ENCODE results near the gene FLVCR1. TPM values are rescaled to one million over a fixed set of nuclear protein-coding genes. Genes with fewer than 3 reads are reported as not detected.

The FLVCR1 gene
- total RNA-seq, 4 donors from 2014 or later = 19.8 to 83.4 (median 41.5) TPM

GRCh38 chr1:212864201-212864600 is 6.1 kb downstream of the FLVCR1 start:
- Histone ChIP-seq H3K27me3 (no peaks in the 10 kb centered on the region), H3K9me3 (no peaks in the 10 kb centered on the region), H3K4me1 (peaks cover 0 to 14% (median 0%) of the 10 kb centered on the region in 4 donors), H3K27ac (no peak overlapping the region), H3K4me3 (no peak overlapping the region), H3K36me3 (peaks cover 0 to 21% (median 0%) of the 10 kb centered on the region in 3 donors)
- DNase-seq = no peak
- TF ChIP-seq CTCF (IDR thresholded peaks at IDR 0.05) (no peak), POLR2A (IDR thresholded peaks at IDR 0.05) (no peak)

- H3K9me3 ChIP-seq = no peaks in the 10 kb centered on the region
- no peak for TF ChIP-seq POLR2A (IDR thresholded peaks at IDR 0.05)
- no peak for TF ChIP-seq CTCF (IDR thresholded peaks at IDR 0.05)
- no peak for DNase-seq
- H3K27ac ChIP-seq = no peak overlapping the region
- H3K4me1 ChIP-seq = peaks cover 0 to 5% (median 0%) of the 10 kb centered on the region in 4 donors
- H3K4me3 ChIP-seq = no peak overlapping the region
- peaks cover 0 to 37% (median 0%) of the 10 kb centered on the region in 3 donors for H3K36me3 ChIP-seq
- no peaks in the 10 kb centered on the region for H3K27me3 ChIP-seq
Observed at GRCh38 chr1:212867192-212867591, 9.1 kb downstream of the FLVCR1 start.

GRCh38 chr1:212871976-212872375 is 13.9 kb downstream of the FLVCR1 start:
- Histone ChIP-seq H3K36me3 (peaks cover 0 to 69% (median 0%) of the 10 kb centered on the region in 3 donors), H3K4me3 (no peak overlapping the region), H3K9me3 (no peaks in the 10 kb centered on the region), H3K27me3 (no peaks in the 10 kb centered on the region), H3K4me1 (no peaks in the 10 kb centered on the region), H3K27ac (no peak overlapping the region)
- TF ChIP-seq CTCF (IDR thresholded peaks at IDR 0.05) = no peak
- TF ChIP-seq POLR2A (IDR thresholded peaks at IDR 0.05) = no peak
- DNase-seq = no peak

- TF ChIP-seq POLR2A (IDR thresholded peaks at IDR 0.05) (no peak), CTCF (IDR thresholded peaks at IDR 0.05) (no peak)
- no peaks in the 10 kb centered on the region for H3K9me3 ChIP-seq
- no peak overlapping the region for H3K4me3 ChIP-seq
- H3K4me1 ChIP-seq = no peaks in the 10 kb centered on the region
- peaks cover 0 to 58% (median 0%) of the 10 kb centered on the region in 3 donors for H3K36me3 ChIP-seq
- DNase-seq = no peak
- H3K27ac ChIP-seq = no peak overlapping the region
- H3K27me3 ChIP-seq = no peaks in the 10 kb centered on the region
Observed at GRCh38 chr1:212873518-212873917, 15.4 kb downstream of the FLVCR1 start.

GRCh38 chr1:212878418-212878817 is 20.3 kb downstream of the FLVCR1 start:
- no peak for DNase-seq
- Histone ChIP-seq H3K4me1 (no peaks in the 10 kb centered on the region), H3K36me3 (peaks cover 0 to 41% (median 0%) of the 10 kb centered on the region in 3 donors), H3K9me3 (no peaks in the 10 kb centered on the region), H3K27ac (no peak overlapping the region), H3K27me3 (no peaks in the 10 kb centered on the region), H3K4me3 (no peak overlapping the region)
- no peak for TF ChIP-seq POLR2A (IDR thresholded peaks at IDR 0.05)
- no peak for TF ChIP-seq CTCF (IDR thresholded peaks at IDR 0.05)

Measured in Peyer's patch (tissue), 4 donors.